ENCODE results near the gene GORAB.

- no peak for TF ChIP-seq CTCF (conservative IDR thresholded peaks at IDR 0.05; ENCODE audit: low read depth, low read length)
- no peak for TF ChIP-seq CEBPB (IDR thresholded peaks at IDR 0.05; ENCODE audit: low read depth, low read length)
- no peak for TF ChIP-seq MAZ (IDR thresholded peaks at IDR 0.05; ENCODE audit: borderline replicate concordance, low read depth, low read length)
- TF ChIP-seq POLR2A (IDR thresholded peaks at IDR 0.05; ENCODE audit: low read depth, low read length), result no peak
Observed at GRCh38 chr1:170518185-170518834, 13.7 kb upstream of the GORAB start.
